Skeletal muscle tissue (tissue), 4 donors: Measurements from ENCODE around the gene LARP6. TPM values are rescaled to one million over a fixed set of nuclear protein-coding genes. Genes with fewer than 3 reads are reported as not detected.
"Not testable (repeated sequence)": the region's sequence is repeated elsewhere in the genome, so short reads cannot be mapped to it uniquely, and the experiment has no call there.

Experiments
- H3K27ac ChIP-seq: one replicate; pipeline ENCODE4 v1.7.0; 2013; ENCODE audit warnings: mild to moderate bottlenecking, low read depth, low read length, inconsistent platforms
- H3K27me3 ChIP-seq, 3 donors: one replicate each; pipeline ENCODE4 v1.7.0; 2013; ENCODE audit warnings: low read length in 3 of 3; ENCODE audit not compliant: control insufficient read depth in 3 of 3, insufficient read depth in 3 of 3
- H3K36me3 ChIP-seq, 3 donors: one replicate each; pipeline ENCODE4 v1.7.0; 2013; ENCODE audit warnings: low read length in 3 of 3; ENCODE audit not compliant: control insufficient read depth in 3 of 3, insufficient read depth in 3 of 3
- H3K4me1 ChIP-seq, 3 donors: one replicate each; pipeline ENCODE4 v1.7.0; 2013; ENCODE audit warnings: low read length in 3 of 3, mild to moderate bottlenecking in 3 of 3; ENCODE audit not compliant: control insufficient read depth in 3 of 3, insufficient read depth in 3 of 3
- H3K4me3 ChIP-seq, 3 donors: one replicate each; pipeline ENCODE4 v1.7.0; 2013; ENCODE audit warnings: low read length in 3 of 3
- H3K9ac ChIP-seq, 3 donors: one replicate each; pipeline ENCODE4 v1.7.0; 2013; ENCODE audit warnings: low read length in 3 of 3, mild to moderate bottlenecking in 3 of 3, moderate library complexity in 2 of 3, low read depth in 1 of 3
- H3K9me3 ChIP-seq, 3 donors: one replicate each; pipeline ENCODE4 v1.7.0; 2013; ENCODE audit warnings: low read length in 3 of 3; ENCODE audit not compliant: control insufficient read depth in 3 of 3
- total RNA-seq: library from RNA; depleted of rRNA; stranded (reverse); fragments of >200 nt; gene quantifications from one replicate; pipeline ENCODE4 v1.2.3, GENCODE V29; 2014
- donor health status: Osteomylitis.

LARP6 gene
- total RNA-seq, 1 donor from 2014 or later, result 7.3 TPM

GRCh38 chr15:70817266-70817665 lies 36.7 kb downstream of the LARP6 start:
- Histone ChIP-seq H3K4me3 (no peak overlapping the region), H3K9me3 (no peaks in the 10 kb centered on the region), H3K27ac (no peak overlapping the region), H3K4me1 (no peaks in the 10 kb centered on the region), H3K27me3 (no peaks in the 10 kb centered on the region), H3K36me3 (no peaks in the 10 kb centered on the region), H3K9ac (no peak overlapping the region)

- H3K27ac ChIP-seq, result no peak overlapping the region
- no peaks in the 10 kb centered on the region for H3K36me3 ChIP-seq
- H3K27me3 ChIP-seq, result no peaks in the 10 kb centered on the region
- no peaks in the 10 kb centered on the region for H3K4me1 ChIP-seq
- H3K4me3 ChIP-seq, result no peak overlapping the region
- H3K9me3 ChIP-seq, result no peaks in the 10 kb centered on the region
- H3K9ac ChIP-seq, result no peak overlapping the region
Observed at GRCh38 chr15:70815604-70816003, 38.4 kb downstream of the LARP6 start.

GRCh38 chr15:70815011-70815410 lies 38.9 kb downstream of the LARP6 start:
- H3K4me1 ChIP-seq, H3K4me3 ChIP-seq, H3K27ac ChIP-seq, H3K9me3 ChIP-seq, H3K36me3 ChIP-seq, H3K27me3 ChIP-seq, H3K9ac ChIP-seq: not testable (repeated sequence)

GRCh38 chr15:70812827-70813364 lies 41.1 kb downstream of the LARP6 start:
- H3K9me3 ChIP-seq, result no peaks in the 10 kb centered on the region
- no peaks in the 10 kb centered on the region for H3K36me3 ChIP-seq
- no peak overlapping the region for H3K27ac ChIP-seq
- H3K9ac ChIP-seq, result no peak overlapping the region
- H3K4me3 ChIP-seq, result no peak overlapping the region
- no peaks in the 10 kb centered on the region for H3K27me3 ChIP-seq
- peaks cover 0 to 6% (median 2%) of the 10 kb centered on the region in 3 donors for H3K4me1 ChIP-seq

- Histone ChIP-seq H3K9me3 (no peaks in the 10 kb centered on the region), H3K4me1 (peaks cover 2 to 14% (median 8%) of the 10 kb centered on the region in 3 donors), H3K9ac (no peak overlapping the region), H3K36me3 (no peaks in the 10 kb centered on the region), H3K27me3 (no peaks in the 10 kb centered on the region), H3K27ac (no peak overlapping the region), H3K4me3 (no peak overlapping the region)
Observed at GRCh38 chr15:70810916-70811578, 42.9 kb downstream of the LARP6 start.

GRCh38 chr15:70806992-70807712 lies 46.8 kb downstream of the LARP6 start:
- Histone ChIP-seq H3K27ac (peak overlapping the region; percentile 60), H3K9ac (no peak overlapping the region), H3K36me3 (no peaks in the 10 kb centered on the region)

GRCh38 chr15:70804388-70804787 lies 49.6 kb downstream of the LARP6 start:
- not testable (repeated sequence) for H3K9ac ChIP-seq, H3K27me3 ChIP-seq, H3K9me3 ChIP-seq, H3K36me3 ChIP-seq, H3K4me3 ChIP-seq, H3K27ac ChIP-seq
- H3K4me1 ChIP-seq, result peaks cover under 1 to 25% (median 17%) of the 10 kb centered on the region in 3 donors

More at GRCh38 chr15:70806992-70807712, 46.8 kb downstream of the LARP6 start:
- Histone ChIP-seq H3K4me3 (no peak overlapping the region), H3K27me3 (no peaks in the 10 kb centered on the region), H3K9me3 (no peaks in the 10 kb centered on the region), H3K4me1 (peaks cover 2 to 17% (median 14%) of the 10 kb centered on the region in 3 donors)

GRCh38 chr15:70802629-70803028 lies 51.3 kb downstream of the LARP6 start:
- Histone ChIP-seq H3K27me3 (no peaks in the 10 kb centered on the region), H3K9me3 (no peaks in the 10 kb centered on the region), H3K27ac (no peak overlapping the region), H3K36me3 (no peaks in the 10 kb centered on the region), H3K4me3 (no peak overlapping the region), H3K9ac (no peak overlapping the region), H3K4me1 (peaks cover 0 to 24% (median 13%) of the 10 kb centered on the region in 3 donors)

- Histone ChIP-seq H3K9me3 (no peaks in the 10 kb centered on the region), H3K27ac (no peak overlapping the region), H3K36me3 (no peaks in the 10 kb centered on the region), H3K4me1 (peaks cover 0 to 17% (median 6%) of the 10 kb centered on the region in 3 donors), H3K27me3 (no peaks in the 10 kb centered on the region), H3K4me3 (no peak overlapping the region), H3K9ac (no peak overlapping the region)
Observed at GRCh38 chr15:70801109-70801508, 52.8 kb downstream of the LARP6 start.
